Vagina (tissue), 2 donors: Measurements from ENCODE around the gene INTS2. TPM values are rescaled to one million over a fixed set of nuclear protein-coding genes. Genes with fewer than 3 reads are reported as not detected.

Source experiments
- DNase-seq, 2 donors: peaks; one replicate each; pipeline ENCODE4 v3.0.0-alpha.2; 2017; ENCODE audit errors: extremely low spot score in 2 of 2
- H3K27ac ChIP-seq: fragments of 200-600 bp; sonication (generic); one replicate; pipeline ENCODE4 v1.5.1; 2019
- H3K27me3 ChIP-seq: fragments of 200-600 bp; sonication (generic); one replicate; pipeline ENCODE4 v1.5.1; 2019
- H3K36me3 ChIP-seq, 2 donors: fragments of 200-600 bp; sonication (generic); one replicate each; pipeline ENCODE4 v1.5.1; 2017 to 2019
- H3K4me1 ChIP-seq: fragments of 200-600 bp; sonication (generic); one replicate; pipeline ENCODE4 v1.5.1; 2019
- H3K4me3 ChIP-seq, 2 donors: fragments of 200-600 bp; sonication (generic); 1 replicate in 1 of 2; 2 replicates in 1 of 2; pipeline ENCODE4 v1.5.1; 2016 to 2019
- H3K9me3 ChIP-seq: fragments of 200-600 bp; sonication (generic); one replicate; pipeline ENCODE4 v1.5.1; 2019
- POLR2A ChIP-seq, 2 donors: fragments of 450-650 bp; IDR thresholded peaks; one replicate each; pipeline ENCODE4 v1.6.1; 2017; ENCODE audit warnings: antibody characterized with exemption in 2 of 2, mild to moderate bottlenecking in 2 of 2, moderate library complexity in 2 of 2
- POLR2AphosphoS5 ChIP-seq, 2 donors: sonication (generic); formaldehyde crosslinking; IDR thresholded peaks; one replicate each; pipeline ENCODE4 v1.9.0; 2017; ENCODE audit warnings: antibody characterized with exemption in 2 of 2, mild to moderate bottlenecking in 2 of 2, low read depth in 1 of 2; ENCODE audit not compliant: insufficient read depth in 1 of 2
- intact Hi-C: fragments of 100-400 bp; cut with DNase I; formaldehyde crosslinking; loops from one replicate; pipeline ENCODE4 v1.15.1; 2023
- total RNA-seq: library from RNA; depleted of rRNA; stranded (reverse); fragments of >200 nt; gene quantifications from one replicate; pipeline ENCODE4 v1.2.3, GENCODE V29; 2016
- TF ChIP-seq, protein P1 (sequence below), 3 experiments: fragments of 450-650 bp in 2 of 3; fragments of 200-600 bp in 1 of 3; sonication (generic) in 1 of 3; IDR thresholded peaks; one replicate each; pipeline ENCODE4 v1.5.1; 2017 to 2019; ENCODE audit warnings: antibody characterized with exemption in 3 of 3, mild to moderate bottlenecking in 2 of 3, moderate library complexity in 2 of 3

The INTS2 gene
- total RNA-seq, 1 donor from 2014 or later, result 12.8 TPM

DNA sequence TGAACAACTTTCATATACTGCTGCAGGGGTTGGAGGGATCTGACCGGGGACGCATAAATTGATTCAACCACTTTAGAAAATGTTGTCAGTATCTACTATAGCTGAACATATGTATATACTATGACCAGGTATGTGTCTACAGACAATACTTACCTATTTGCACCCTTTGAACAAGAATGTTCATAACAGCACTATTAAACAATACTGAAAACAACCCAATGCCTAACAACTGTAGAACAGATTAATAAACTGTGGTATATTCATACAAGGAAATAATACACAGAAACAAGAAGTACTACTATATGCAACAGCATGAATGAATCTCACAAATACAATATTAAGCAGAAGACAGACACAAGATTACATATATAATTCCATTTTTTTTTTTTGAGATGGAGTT, 74.9 kb downstream of the INTS2 start:
- Histone ChIP-seq H3K4me3 (no peak overlapping the region), H3K27ac (no peak overlapping the region), H3K4me1 (no peaks in the 10 kb centered on the region), H3K9me3 (no peaks in the 10 kb centered on the region), H3K36me3 (no peaks in the 10 kb centered on the region), H3K27me3 (no peaks in the 10 kb centered on the region)
- no peak for TF ChIP-seq POLR2A (IDR thresholded peaks at IDR 0.05)
- TF ChIP-seq, protein P1, sequence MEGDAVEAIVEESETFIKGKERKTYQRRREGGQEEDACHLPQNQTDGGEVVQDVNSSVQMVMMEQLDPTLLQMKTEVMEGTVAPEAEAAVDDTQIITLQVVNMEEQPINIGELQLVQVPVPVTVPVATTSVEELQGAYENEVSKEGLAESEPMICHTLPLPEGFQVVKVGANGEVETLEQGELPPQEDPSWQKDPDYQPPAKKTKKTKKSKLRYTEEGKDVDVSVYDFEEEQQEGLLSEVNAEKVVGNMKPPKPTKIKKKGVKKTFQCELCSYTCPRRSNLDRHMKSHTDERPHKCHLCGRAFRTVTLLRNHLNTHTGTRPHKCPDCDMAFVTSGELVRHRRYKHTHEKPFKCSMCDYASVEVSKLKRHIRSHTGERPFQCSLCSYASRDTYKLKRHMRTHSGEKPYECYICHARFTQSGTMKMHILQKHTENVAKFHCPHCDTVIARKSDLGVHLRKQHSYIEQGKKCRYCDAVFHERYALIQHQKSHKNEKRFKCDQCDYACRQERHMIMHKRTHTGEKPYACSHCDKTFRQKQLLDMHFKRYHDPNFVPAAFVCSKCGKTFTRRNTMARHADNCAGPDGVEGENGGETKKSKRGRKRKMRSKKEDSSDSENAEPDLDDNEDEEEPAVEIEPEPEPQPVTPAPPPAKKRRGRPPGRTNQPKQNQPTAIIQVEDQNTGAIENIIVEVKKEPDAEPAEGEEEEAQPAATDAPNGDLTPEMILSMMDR (IDR thresholded peaks at IDR 0.05), result no peak
- no peak for DNase-seq
- intact Hi-C loops, result no loop called here

GRCh38 chr17:61849674-61850073, 78.1 kb downstream of the INTS2 start:
- Histone ChIP-seq H3K27me3 (no peaks in the 10 kb centered on the region), H3K4me1 (no peaks in the 10 kb centered on the region), H3K4me3 (no peak overlapping the region), H3K36me3 (no peaks in the 10 kb centered on the region), H3K9me3 (no peaks in the 10 kb centered on the region), H3K27ac (no peak overlapping the region)
- intact Hi-C loops, result no loop called here
- TF ChIP-seq POLR2AphosphoS5 (IDR thresholded peaks at IDR 0.05; ENCODE audit: insufficient read depth in 1 of 2, low read depth in 1 of 2), result no peak
- no peak for TF ChIP-seq POLR2A (IDR thresholded peaks at IDR 0.05)
- TF ChIP-seq, protein P1 (IDR thresholded peaks at IDR 0.05), result no peak
- no peak for DNase-seq

GRCh38 chr17:61848896-61849295, 78.9 kb downstream of the INTS2 start:
- intact Hi-C loops, result no loop called here
- Histone ChIP-seq H3K9me3 (no peaks in the 10 kb centered on the region), H3K4me3 (no peak overlapping the region), H3K36me3 (no peaks in the 10 kb centered on the region), H3K4me1 (no peaks in the 10 kb centered on the region), H3K27ac (no peak overlapping the region), H3K27me3 (no peaks in the 10 kb centered on the region)
- TF ChIP-seq, protein P1 (IDR thresholded peaks at IDR 0.05), result no peak
- TF ChIP-seq POLR2A (IDR thresholded peaks at IDR 0.05) (no peak), POLR2AphosphoS5 (IDR thresholded peaks at IDR 0.05; ENCODE audit: insufficient read depth in 1 of 2, low read depth in 1 of 2) (no peak)
- no peak for DNase-seq

DNA sequence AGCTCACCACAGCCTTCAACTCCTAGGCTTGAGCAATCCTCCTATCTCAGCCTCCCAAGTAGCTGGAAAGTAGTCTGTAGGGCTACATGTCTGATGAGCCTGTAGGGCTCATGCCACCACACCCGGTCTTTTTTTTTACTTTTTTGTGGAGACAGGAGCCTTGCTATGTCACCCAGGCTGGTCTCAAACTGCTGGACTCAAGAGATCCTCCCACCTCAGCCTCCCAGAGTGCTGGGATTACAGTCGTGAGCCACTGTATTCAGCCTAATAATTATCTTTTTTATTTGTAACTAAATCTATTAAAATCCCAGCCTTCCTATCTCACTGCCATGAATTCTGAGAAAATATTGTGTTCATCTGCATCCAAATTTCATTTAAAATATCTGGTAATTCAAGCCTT, 79.5 kb downstream of the INTS2 start:
- intact Hi-C loops, result no loop called here
- H3K27me3 ChIP-seq, result no peaks in the 10 kb centered on the region
- H3K9me3 ChIP-seq, result no peaks in the 10 kb centered on the region
- no peak overlapping the region for H3K27ac ChIP-seq
- no peak for DNase-seq
- H3K4me1 ChIP-seq, result no peaks in the 10 kb centered on the region
- H3K36me3 ChIP-seq, result no peaks in the 10 kb centered on the region
- TF ChIP-seq, protein P1 (IDR thresholded peaks at IDR 0.05), result no peak
- TF ChIP-seq POLR2AphosphoS5 (IDR thresholded peaks at IDR 0.05; ENCODE audit: insufficient read depth in 1 of 2, low read depth in 1 of 2) (no peak), POLR2A (IDR thresholded peaks at IDR 0.05) (no peak)
- no peak overlapping the region for H3K4me3 ChIP-seq

GRCh38 chr17:61847659-61848058, 80.1 kb downstream of the INTS2 start:
- no peaks in the 10 kb centered on the region for H3K9me3 ChIP-seq
- no peaks in the 10 kb centered on the region for H3K36me3 ChIP-seq
- intact Hi-C loops, result no loop called here
- H3K4me1 ChIP-seq, result no peaks in the 10 kb centered on the region
- H3K27me3 ChIP-seq, result no peaks in the 10 kb centered on the region
- no peak overlapping the region for H3K4me3 ChIP-seq
- H3K27ac ChIP-seq, result no peak overlapping the region
- DNase-seq, result no peak
- TF ChIP-seq POLR2A (IDR thresholded peaks at IDR 0.05) (no peak), POLR2AphosphoS5 (IDR thresholded peaks at IDR 0.05; ENCODE audit: insufficient read depth in 1 of 2, low read depth in 1 of 2) (no peak)
- TF ChIP-seq, protein P1 (IDR thresholded peaks at IDR 0.05), result no peak
